Smooth muscle cell (in vitro differentiated cells): Measurements from ENCODE around the gene NR0B1. TPM values are rescaled to one million over a fixed set of nuclear protein-coding genes. Genes with fewer than 3 reads are reported as not detected.

Experiments used
- DNase-seq: peaks from one replicate; lab custom pipeline; 2025; ENCODE audit not compliant: unreplicated experiment; lab: John Stamatoyannopoulos, UW
- H2AFZ ChIP-seq: fragments of 200-600 bp; sonication (generic); 2 replicates; pipeline ENCODE4 v1.6.0; 2016; ENCODE audit warnings: antibody characterized with exemption, low read depth, mild to moderate bottlenecking
- H3F3A ChIP-seq: fragments of 200-600 bp; sonication (generic); 2 replicates; pipeline ENCODE4 v1.6.0; 2017; ENCODE audit warnings: antibody characterized with exemption, low read depth
- H3K27ac ChIP-seq: fragments of 200-600 bp; sonication (generic); 2 replicates; pipeline ENCODE4 v1.5.1; 2016; ENCODE audit warnings: low read depth, mild to moderate bottlenecking
- H3K27me3 ChIP-seq: fragments of 200-600 bp; sonication (generic); 2 replicates; pipeline ENCODE4 v1.6.1; 2016; ENCODE audit warnings: low read depth, mild to moderate bottlenecking
- H3K36me3 ChIP-seq: fragments of 200-600 bp; sonication (generic); 2 replicates; pipeline ENCODE4 v1.5.1; 2016; ENCODE audit warnings: low read depth
- H3K4me1 ChIP-seq: fragments of 200-600 bp; sonication (generic); 2 replicates; pipeline ENCODE4 v1.5.1; 2016; ENCODE audit warnings: low read depth
- H3K4me2 ChIP-seq: fragments of 200-600 bp; sonication (generic); 2 replicates; pipeline ENCODE4 v1.6.0; 2016; ENCODE audit warnings: mild to moderate bottlenecking
- H3K4me3 ChIP-seq: fragments of 200-600 bp; sonication (generic); 2 replicates; pipeline ENCODE4 v1.5.1; 2016; ENCODE audit warnings: mild to moderate bottlenecking
- H3K79me2 ChIP-seq: fragments of 200-600 bp; sonication (generic); 2 replicates; pipeline ENCODE4 v1.6.0; 2016; ENCODE audit warnings: low read depth, mild to moderate bottlenecking
- H3K9ac ChIP-seq: fragments of 200-600 bp; sonication (generic); 2 replicates; pipeline ENCODE4 v1.6.0; 2016; ENCODE audit warnings: low read depth
- H3K9me3 ChIP-seq: fragments of 200-600 bp; sonication (generic); replicated peaks from 2 replicates; pipeline ENCODE4 v1.5.1; 2016; ENCODE audit warnings: low read depth
- H4K20me1 ChIP-seq: fragments of 200-600 bp; sonication (generic); 2 replicates; pipeline ENCODE4 v1.6.0; 2016; ENCODE audit warnings: low read depth
- CTCF ChIP-seq: fragments of 200-600 bp; sonication (generic); IDR thresholded peaks from 2 replicates; pipeline ENCODE4 v1.5.1; 2017; ENCODE audit warnings: borderline replicate concordance, mild to moderate bottlenecking, antibody characterized with exemption; ENCODE audit not compliant: insufficient read depth, poor library complexity, severe bottlenecking
- WGBS: methylation state at CpG from one replicate; pipeline ENCODE4 v1.1.7; 2016; ENCODE audit warnings: low lambda C conversion rate; 5-methylcytosine and 5-hydroxymethylcytosine counted together
- polyA plus RNA-seq: library from polyadenylated mRNA; unstranded; fragments of >200 nt; fragmentation: Nextera tagmentation; extraction: Ambion mirVana; gene quantifications from 2 replicates; pipeline ENCODE4 v1.2.1, GENCODE V29; 2016
- total RNA-seq: library from RNA; depleted of rRNA; stranded (reverse); fragments of >200 nt; gene quantifications from 2 replicates; pipeline ENCODE4 v1.2.3, GENCODE V29; 2014

NR0B1 gene
- total RNA-seq: not detected in 2 replicates
- polyA plus RNA-seq: not detected in 2 replicates

GRCh38 chrX:30309139-30309571 is at the start of gene NR0B1:
Gene NR0B1 (minus strand): TSS chrX:30309390. CDS start chrX:30309363, 27 bp downstream.
- 38% methylated on average over 45 of the region's 46 CpGs for WGBS
- no peaks in the 10 kb centered on the region for H4K20me1 ChIP-seq
- no peaks in the 10 kb centered on the region for H3K4me1 ChIP-seq
- no peak within 1 kb of the TSS for H3K9ac ChIP-seq
- no peak within 1 kb of the TSS for H3K27ac ChIP-seq
- no peak within 1 kb of the TSS for H2AFZ ChIP-seq
- H3K36me3 ChIP-seq: no peaks in the 10 kb centered on the region
- DNase-seq: no peak
- H3K79me2 ChIP-seq: no peaks in the 10 kb centered on the region
- H3K9me3 ChIP-seq: peaks cover 6% of the 10 kb centered on the region
- H3F3A ChIP-seq: no peaks in the 10 kb centered on the region
- no peak for TF ChIP-seq CTCF
- peaks cover 40% of the 10 kb centered on the region for H3K27me3 ChIP-seq
- peak within 1 kb of the TSS; percentile 72 for H3K4me2 ChIP-seq
- peak within 1 kb of the TSS; percentile 36 for H3K4me3 ChIP-seq

- no peak for TF ChIP-seq CTCF
- H3K4me3 ChIP-seq: no peak overlapping the region
- no peak overlapping the region for H3K27ac ChIP-seq
- no peaks in the 10 kb centered on the region for H3K79me2 ChIP-seq
- no peak for DNase-seq
- H2AFZ ChIP-seq: no peak overlapping the region
- no peaks in the 10 kb centered on the region for H3F3A ChIP-seq
- no peaks in the 10 kb centered on the region for H3K4me1 ChIP-seq
- no peak overlapping the region for H3K4me2 ChIP-seq
- no peaks in the 10 kb centered on the region for H3K36me3 ChIP-seq
- H3K9me3 ChIP-seq: peaks cover 3% of the 10 kb centered on the region
- H4K20me1 ChIP-seq: no peaks in the 10 kb centered on the region
- no peaks in the 10 kb centered on the region for H3K27me3 ChIP-seq
- H3K9ac ChIP-seq: no peak overlapping the region
Observed at GRCh38 chrX:30349946-30350345, 40.8 kb upstream of the NR0B1 start.

GRCh38 chrX:30343206-30343605 is 34.0 kb upstream of the NR0B1 start:
- Histone ChIP-seq H3K4me1 (no peaks in the 10 kb centered on the region), H3K79me2 (no peaks in the 10 kb centered on the region), H3K9ac (no peak overlapping the region), H3K27ac (no peak overlapping the region), H3K9me3 (no peaks in the 10 kb centered on the region), H3F3A (no peaks in the 10 kb centered on the region), H3K36me3 (no peaks in the 10 kb centered on the region), H3K27me3 (no peaks in the 10 kb centered on the region), H2AFZ (no peak overlapping the region), H4K20me1 (no peaks in the 10 kb centered on the region), H3K4me3 (no peak overlapping the region), H3K4me2 (no peak overlapping the region)
- DNase-seq: no peak
- no peak for TF ChIP-seq CTCF
- 65% methylated on average over 4 of the region's 4 CpGs for WGBS

GRCh38 chrX:30340753-30341152 is 31.6 kb upstream of the NR0B1 start:
- no peak for DNase-seq
- no peak overlapping the region for H3K27ac ChIP-seq
- H3K4me1 ChIP-seq: no peaks in the 10 kb centered on the region
- no peak overlapping the region for H2AFZ ChIP-seq
- no peaks in the 10 kb centered on the region for H4K20me1 ChIP-seq
- no peak overlapping the region for H3K4me2 ChIP-seq
- no peaks in the 10 kb centered on the region for H3K27me3 ChIP-seq
- 84% methylated on average over 7 of the region's 7 CpGs for WGBS
- TF ChIP-seq CTCF: no peak
- H3K9me3 ChIP-seq: no peaks in the 10 kb centered on the region
- H3F3A ChIP-seq: no peaks in the 10 kb centered on the region
- no peak overlapping the region for H3K4me3 ChIP-seq
- no peaks in the 10 kb centered on the region for H3K79me2 ChIP-seq
- no peaks in the 10 kb centered on the region for H3K36me3 ChIP-seq
- no peak overlapping the region for H3K9ac ChIP-seq
